ENCODE data around the gene RP2. TPM values are rescaled to one million over a fixed set of nuclear protein-coding genes. Genes with fewer than 3 reads are reported as not detected.

RP2 gene
- total RNA-seq, 1 experiment from 2014 or later: 5.7 TPM

- peaks cover 25% of the 10 kb centered on the region for H3K79me2 ChIP-seq (ENCODE audit: insufficient read depth, low read length)
- H2AFZ ChIP-seq (ENCODE audit: low read depth, low read length, poor library complexity, severe bottlenecking): peak within 1 kb of the TSS; percentile 8
- ChIA-PET POLR2A (no interaction called here), CTCF (interaction anchor here (1.1 to 1.7 kb wide), 2 partner anchors 8 to 9 kb away, joined by 3 to 6 read pairs; no protein-coding TSS in a partner anchor), RAD21 (ENCODE audit: low non-redundant PET in 1 of 2, low total read pairs in 2 of 2, uncharacterized antibody in 2 of 2, unreplicated experiment in 2 of 2) (no interaction called here)
- peak within 1 kb of the TSS; percentile 71 for H3K27ac ChIP-seq (ENCODE audit: low read depth, low read length)
- no peaks in the 10 kb centered on the region for H3K27me3 ChIP-seq (ENCODE audit: insufficient read depth, low read length)
- peak within 1 kb of the TSS; percentile 52 for H3K9ac ChIP-seq (ENCODE audit: low read length)
- DNase-seq (ENCODE audit: low read depth, low spot score) (peak; percentile 29), ATAC-seq (peak; percentile 88)
- no peaks in the 10 kb centered on the region for H4K20me1 ChIP-seq (ENCODE audit: insufficient read depth)
- intact Hi-C loops (cut with micrococcal nuclease): loop anchor here (2.0 kb wide), 1 partner anchor 67 kb away; no protein-coding TSS in a partner anchor
- no peaks in the 10 kb centered on the region for H3K36me3 ChIP-seq (ENCODE audit: control insufficient read depth in 1 of 2, insufficient read depth in 2 of 2, low read length in 2 of 2)
- TF ChIP-seq SIN3A (IDR thresholded peaks at IDR 0.05; ENCODE audit: low read depth) (no peak), EGR1 (IDR thresholded peaks at IDR 0.05; ENCODE audit: low read depth) (peak; percentile 23; the same call in 1 of the 2 replicates), ZNF274 (IDR thresholded peaks at IDR 0.05; ENCODE audit: low read depth, low read length) (no peak)
- no peaks in the 10 kb centered on the region for H3K9me3 ChIP-seq (ENCODE audit: control insufficient read depth in 1 of 2, insufficient read depth in 1 of 2, low read depth in 1 of 2, low read length in 2 of 2)
- H3K4me2 ChIP-seq (ENCODE audit: low read length): peak within 1 kb of the TSS; percentile 82
- peaks cover 0 to 13% of the 10 kb centered on the region in 2 experiments; a peak in 2 of 4 replicates for H3K4me1 ChIP-seq (ENCODE audit: control insufficient read depth in 1 of 2, insufficient read depth in 2 of 2, low read length in 2 of 2)
- H3K4me3 ChIP-seq (replicated peaks in 1 of 2; ENCODE audit: low read depth in 1 of 2, low read length in 2 of 2): peak within 1 kb of the TSS; percentile 54 to 63
- no peaks in the 10 kb centered on the region for H3K9me2 ChIP-seq (ENCODE audit: insufficient read depth)
- no TSS peak for BruUV-seq (replicated peaks)
These were observed 75.3 kb downstream of the RP2 start, which contains the start of gene JADE3 for GRCh38 chrX:46912098-46912602. TSS of gene JADE3 (plus strand) at chrX:46912421. CDS start at chrX:46984895, 72,474 bp downstream.

- no peak overlapping the region for H2AFZ ChIP-seq (ENCODE audit: low read depth, low read length, poor library complexity, severe bottlenecking)
- ATAC-seq (peak; percentile 65), DNase-seq (ENCODE audit: low read depth, low spot score) (no peak)
- TF ChIP-seq SIN3A (IDR thresholded peaks at IDR 0.05; ENCODE audit: low read depth): no peak
- peak; percentile 16; the same call in 1 of the 2 replicates for TF ChIP-seq RAD21 (IDR thresholded peaks at IDR 0.05; ENCODE audit: low read depth)
- peak; percentile 66 for TF ChIP-seq ZFX (IDR thresholded peaks at IDR 0.05)
- no peak for TF ChIP-seq EZH2 (IDR thresholded peaks at IDR 0.05)
- TF ChIP-seq EZH2phosphoT487 (IDR thresholded peaks at IDR 0.05; ENCODE audit: borderline replicate concordance): no peak
- TF ChIP-seq CTCF (IDR thresholded peaks at IDR 0.05 in 2 of 3, conservative IDR thresholded peaks at IDR 0.05 in 1 of 3; ENCODE audit: borderline replicate concordance in 1 of 3, insufficient read depth in 1 of 3, low read depth in 2 of 3, low read length in 2 of 3): peak; percentile 42 to 57 (median 42); a peak in 5 of 6 replicates
- H3K9me2 ChIP-seq (ENCODE audit: insufficient read depth): no peaks in the 10 kb centered on the region
- no peaks in the 10 kb centered on the region for H4K20me1 ChIP-seq (ENCODE audit: insufficient read depth)
- intact Hi-C loops (cut with micrococcal nuclease): loop anchor here (2.0 kb wide), 1 partner anchor 66 kb away; no protein-coding TSS in a partner anchor
- no peaks in the 10 kb centered on the region for H3K27me3 ChIP-seq (ENCODE audit: insufficient read depth, low read length)
- peak overlapping the region; percentile 54 to 63 for H3K4me3 ChIP-seq (replicated peaks in 1 of 2; ENCODE audit: low read depth in 1 of 2, low read length in 2 of 2)
- H3K4me2 ChIP-seq (ENCODE audit: low read length): peak overlapping the region; percentile 82
- H3K9me3 ChIP-seq (ENCODE audit: control insufficient read depth in 1 of 2, insufficient read depth in 1 of 2, low read depth in 1 of 2, low read length in 2 of 2): no peaks in the 10 kb centered on the region
- H3K79me2 ChIP-seq (ENCODE audit: insufficient read depth, low read length): peaks cover 25% of the 10 kb centered on the region
- ChIA-PET CTCF (interaction anchor here (1.7 kb wide), 1 partner anchor 9 kb away, joined by 6 read pairs; no protein-coding TSS in a partner anchor), RAD21 (ENCODE audit: low non-redundant PET in 1 of 2, low total read pairs in 2 of 2, uncharacterized antibody in 2 of 2, unreplicated experiment in 2 of 2) (no interaction called here), POLR2A (no interaction called here)
- no peaks in the 10 kb centered on the region for H3K36me3 ChIP-seq (ENCODE audit: control insufficient read depth in 1 of 2, insufficient read depth in 2 of 2, low read length in 2 of 2)
- H3K9ac ChIP-seq (ENCODE audit: low read length): peak overlapping the region; percentile 52
- BruUV-seq (replicated peaks): no TSS peak
- peaks cover 0 to 13% of the 10 kb centered on the region in 2 experiments; a peak in 2 of 4 replicates for H3K4me1 ChIP-seq (ENCODE audit: control insufficient read depth in 1 of 2, insufficient read depth in 2 of 2, low read length in 2 of 2)
- H3K27ac ChIP-seq (ENCODE audit: low read depth, low read length): peak overlapping the region; percentile 71
These were observed 76.0 kb downstream of the RP2 start for GRCh38 chrX:46912603-46913491.

Data from HCT116 (cell line).